Ecto neural progenitor cell (in vitro differentiated cells): ENCODE measurements around the gene ADAMTS2.
"Not testable (repeated sequence)": the region's sequence is repeated elsewhere in the genome, so short reads cannot be mapped to it uniquely, and the experiment has no call there.

Experiments
- DNase-seq: peaks from one replicate; pipeline ENCODE4 v3.0.0-alpha.2; 2018; ENCODE audit warnings: low spot score

ADAMTS2 gene

GRCh38 chr5:179325296-179326031 lies 19.8 kb downstream of the ADAMTS2 start:
- DNase-seq = no peak

GRCh38 chr5:179324760-179325295 lies 20.4 kb downstream of the ADAMTS2 start:
- DNase-seq = no peak

GRCh38 chr5:179324316-179324715 lies 20.9 kb downstream of the ADAMTS2 start:
- not testable (repeated sequence) for DNase-seq

GRCh38 chr5:179323026-179323870 lies 22.0 kb downstream of the ADAMTS2 start:
- DNase-seq = no peak

GRCh38 chr5:179322071-179323025 lies 22.9 kb downstream of the ADAMTS2 start:
- no peak for DNase-seq

GRCh38 chr5:179321206-179321987 lies 23.9 kb downstream of the ADAMTS2 start:
- DNase-seq = no peak

GRCh38 chr5:179319741-179320281 lies 25.4 kb downstream of the ADAMTS2 start:
- DNase-seq = no peak

GRCh38 chr5:179319123-179319522 lies 26.1 kb downstream of the ADAMTS2 start:
- no peak for DNase-seq

GRCh38 chr5:179318221-179318955 lies 26.9 kb downstream of the ADAMTS2 start:
- no peak for DNase-seq

- DNase-seq = no peak
These were observed 27.6 kb downstream of the ADAMTS2 start for GRCh38 chr5:179317411-179318220.

GRCh38 chr5:179316982-179317381 lies 28.3 kb downstream of the ADAMTS2 start:
- DNase-seq = no peak

GRCh38 chr5:179316111-179316551 lies 29.1 kb downstream of the ADAMTS2 start:
- DNase-seq = no peak

- no peak for DNase-seq
These were observed 29.8 kb downstream of the ADAMTS2 start for GRCh38 chr5:179315356-179315890.

- DNase-seq = no peak
These were observed 30.5 kb downstream of the ADAMTS2 start for GRCh38 chr5:179314606-179315355.

GRCh38 chr5:179313849-179314521 lies 31.3 kb downstream of the ADAMTS2 start:
- DNase-seq = no peak

- no peak for DNase-seq
These were observed 32.6 kb downstream of the ADAMTS2 start for GRCh38 chr5:179312557-179313235.

GRCh38 chr5:179311581-179311980 lies 33.7 kb downstream of the ADAMTS2 start:
- no peak for DNase-seq
